ENCODE data around the gene ZNF526.
A peak's percentile ranks its signal among the peaks of the same experiment; 100 is the strongest.

ZNF526 gene

GRCh38 chr19:42233678-42234292 is 13.7 kb downstream of the ZNF526 start:
- Histone ChIP-seq H3K27me3 (ENCODE audit: insufficient read depth, insufficient read length) (no peaks in the 10 kb centered on the region), H3K9me3 (ENCODE audit: insufficient read depth, low read length) (no peaks in the 10 kb centered on the region), H3K4me3 (ENCODE audit: insufficient read length, low read depth) (no peak overlapping the region), H3K9ac (ENCODE audit: insufficient read length, low read depth) (no peak overlapping the region), H3K4me1 (ENCODE audit: insufficient read depth, insufficient read length) (no peaks in the 10 kb centered on the region), H3K36me3 (ENCODE audit: insufficient read depth, insufficient read length, low read length) (peaks cover 79% of the 10 kb centered on the region)
- TF ChIP-seq SUZ12 (IDR thresholded peaks at IDR 0.05; ENCODE audit: extremely low read depth, insufficient read depth, insufficient read length) (no peak), ZNF274 (IDR thresholded peaks at IDR 0.05; ENCODE audit: low read depth, low read length) (no peak), YY1 (IDR thresholded peaks at IDR 0.05; ENCODE audit: insufficient read depth, insufficient read length) (no peak)
- DNase-seq (ENCODE audit: low read depth, low spot score) = no peak

- no peak for DNase-seq (ENCODE audit: low read depth, low spot score)
- H3K9ac ChIP-seq (ENCODE audit: insufficient read length, low read depth) = no peak overlapping the region
- H3K36me3 ChIP-seq (ENCODE audit: insufficient read depth, insufficient read length, low read length) = peaks cover 79% of the 10 kb centered on the region
- no peaks in the 10 kb centered on the region for H3K9me3 ChIP-seq (ENCODE audit: insufficient read depth, low read length)
- TF ChIP-seq YY1 (IDR thresholded peaks at IDR 0.05; ENCODE audit: insufficient read depth, insufficient read length) = no peak
- no peak for TF ChIP-seq ZNF274 (IDR thresholded peaks at IDR 0.05; ENCODE audit: low read depth, low read length)
- TF ChIP-seq SUZ12 (IDR thresholded peaks at IDR 0.05; ENCODE audit: extremely low read depth, insufficient read depth, insufficient read length) = no peak
- H3K4me3 ChIP-seq (ENCODE audit: insufficient read length, low read depth) = no peak overlapping the region
- H3K27me3 ChIP-seq (ENCODE audit: insufficient read depth, insufficient read length) = no peaks in the 10 kb centered on the region
- H3K4me1 ChIP-seq (ENCODE audit: insufficient read depth, insufficient read length) = no peaks in the 10 kb centered on the region
Measured at GRCh38 chr19:42234364-42234763, 14.3 kb downstream of the ZNF526 start.

DNA sequence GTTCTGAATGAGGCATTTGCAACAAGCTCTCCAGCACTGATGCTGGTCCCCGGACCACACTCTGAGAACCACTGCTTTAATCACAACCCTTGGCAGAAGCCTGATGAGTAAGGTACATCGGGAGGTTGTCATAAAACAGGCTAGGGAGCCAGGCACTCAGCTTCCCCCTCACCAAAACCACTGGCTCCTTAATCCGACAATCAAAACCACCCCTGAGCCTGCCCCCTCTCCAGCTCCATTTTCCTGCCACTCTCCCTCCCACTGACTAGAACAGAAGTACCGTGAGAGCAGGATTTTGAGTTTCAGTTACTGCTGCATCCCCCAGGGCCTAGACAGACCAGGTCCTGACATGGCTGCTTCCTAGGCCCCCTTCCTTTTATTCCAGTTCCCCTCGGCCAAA is 15.1 kb downstream of the ZNF526 start:
- no peak for TF ChIP-seq YY1 (IDR thresholded peaks at IDR 0.05; ENCODE audit: insufficient read depth, insufficient read length)
- TF ChIP-seq ZNF274 (IDR thresholded peaks at IDR 0.05; ENCODE audit: low read depth, low read length) = no peak
- TF ChIP-seq SUZ12 (IDR thresholded peaks at IDR 0.05; ENCODE audit: extremely low read depth, insufficient read depth, insufficient read length) = no peak
- no peaks in the 10 kb centered on the region for H3K9me3 ChIP-seq (ENCODE audit: insufficient read depth, low read length)
- no peak overlapping the region for H3K9ac ChIP-seq (ENCODE audit: insufficient read length, low read depth)
- DNase-seq (ENCODE audit: low read depth, low spot score) = no peak
- H3K36me3 ChIP-seq (ENCODE audit: insufficient read depth, insufficient read length, low read length) = peaks cover 81% of the 10 kb centered on the region
- H3K27me3 ChIP-seq (ENCODE audit: insufficient read depth, insufficient read length) = no peaks in the 10 kb centered on the region
- no peaks in the 10 kb centered on the region for H3K4me1 ChIP-seq (ENCODE audit: insufficient read depth, insufficient read length)
- H3K4me3 ChIP-seq (ENCODE audit: insufficient read length, low read depth) = no peak overlapping the region

DNA sequence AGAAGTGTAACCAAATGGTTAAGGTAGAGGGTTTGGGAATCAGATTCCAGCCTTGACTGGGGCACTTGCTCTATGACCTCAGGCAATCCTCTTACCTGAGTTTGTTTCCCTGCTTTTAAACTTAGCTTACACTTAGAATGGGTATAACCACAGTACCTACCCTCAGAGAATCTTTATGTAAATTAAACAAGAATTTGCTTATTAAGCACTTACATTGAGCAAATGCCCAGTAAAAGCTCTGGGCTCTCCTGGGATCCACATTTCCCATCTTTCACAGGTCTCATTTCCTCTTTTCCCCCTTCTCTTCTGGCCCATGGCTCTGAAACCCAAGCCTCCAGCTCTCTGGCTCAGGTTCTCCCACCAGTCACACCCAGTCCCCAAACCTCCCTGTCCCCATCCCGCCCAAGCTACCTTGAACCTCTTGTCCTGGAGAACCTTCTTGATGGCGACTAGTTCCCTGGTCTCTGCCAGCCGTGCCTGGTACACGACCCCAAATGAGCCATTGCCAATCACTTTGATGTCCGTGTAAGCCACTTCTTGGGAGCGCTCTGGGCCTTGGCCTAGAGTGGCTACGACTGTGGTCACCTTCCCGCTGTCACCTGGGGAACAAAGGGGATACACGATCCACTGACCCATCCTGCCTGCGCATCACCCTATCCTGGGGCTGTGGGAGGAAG is 19.6 kb downstream of the ZNF526 start:
- TF ChIP-seq ZNF274 (IDR thresholded peaks at IDR 0.05; ENCODE audit: low read depth, low read length) (no peak), YY1 (IDR thresholded peaks at IDR 0.05; ENCODE audit: insufficient read depth, insufficient read length) (no peak), SUZ12 (IDR thresholded peaks at IDR 0.05; ENCODE audit: extremely low read depth, insufficient read depth, insufficient read length) (no peak)
- no peaks in the 10 kb centered on the region for H3K27me3 ChIP-seq (ENCODE audit: insufficient read depth, insufficient read length)
- H3K4me3 ChIP-seq (ENCODE audit: insufficient read length, low read depth) = no peak overlapping the region
- H3K9ac ChIP-seq (ENCODE audit: insufficient read length, low read depth) = no peak overlapping the region
- H3K4me1 ChIP-seq (ENCODE audit: insufficient read depth, insufficient read length) = no peaks in the 10 kb centered on the region
- peaks cover 45% of the 10 kb centered on the region for H3K36me3 ChIP-seq (ENCODE audit: insufficient read depth, insufficient read length, low read length)
- no peaks in the 10 kb centered on the region for H3K9me3 ChIP-seq (ENCODE audit: insufficient read depth, low read length)
- DNase-seq (ENCODE audit: low read depth, low spot score) = no peak

- Histone ChIP-seq H3K9me3 (ENCODE audit: insufficient read depth, low read length) (no peaks in the 10 kb centered on the region), H3K27me3 (ENCODE audit: insufficient read depth, insufficient read length) (no peaks in the 10 kb centered on the region), H3K36me3 (ENCODE audit: insufficient read depth, insufficient read length, low read length) (peaks cover 32% of the 10 kb centered on the region), H3K9ac (ENCODE audit: insufficient read length, low read depth) (peak overlapping the region; percentile 78), H3K4me3 (ENCODE audit: insufficient read length, low read depth) (peak overlapping the region; percentile 71), H3K4me1 (ENCODE audit: insufficient read depth, insufficient read length) (no peaks in the 10 kb centered on the region)
- TF ChIP-seq YY1 (IDR thresholded peaks at IDR 0.05; ENCODE audit: insufficient read depth, insufficient read length) (no peak), SUZ12 (IDR thresholded peaks at IDR 0.05; ENCODE audit: extremely low read depth, insufficient read depth, insufficient read length) (no peak), ZNF274 (IDR thresholded peaks at IDR 0.05; ENCODE audit: low read depth, low read length) (no peak)
- no peak for DNase-seq (ENCODE audit: low read depth, low spot score)
Measured at GRCh38 chr19:42241279-42241678, 21.2 kb downstream of the ZNF526 start.

GRCh38 chr19:42242069-42242511 is 22.0 kb downstream of the ZNF526 start:
- Histone ChIP-seq H3K9ac (ENCODE audit: insufficient read length, low read depth) (peak overlapping the region; percentile 78), H3K36me3 (ENCODE audit: insufficient read depth, insufficient read length, low read length) (peaks cover 32% of the 10 kb centered on the region), H3K27me3 (ENCODE audit: insufficient read depth, insufficient read length) (no peaks in the 10 kb centered on the region), H3K9me3 (ENCODE audit: insufficient read depth, low read length) (no peaks in the 10 kb centered on the region), H3K4me3 (ENCODE audit: insufficient read length, low read depth) (peak overlapping the region; percentile 71), H3K4me1 (ENCODE audit: insufficient read depth, insufficient read length) (no peaks in the 10 kb centered on the region)
- no peak for DNase-seq (ENCODE audit: low read depth, low spot score)
- TF ChIP-seq ZNF274 (IDR thresholded peaks at IDR 0.05; ENCODE audit: low read depth, low read length) (no peak), SUZ12 (IDR thresholded peaks at IDR 0.05; ENCODE audit: extremely low read depth, insufficient read depth, insufficient read length) (no peak), YY1 (IDR thresholded peaks at IDR 0.05; ENCODE audit: insufficient read depth, insufficient read length) (no peak)

All from NT2/D1 (cell line).